Left ventricle myocardium inferior (tissue), 1 donor: Measurements from ENCODE around the gene SLC37A4. TPM values are rescaled to one million over a fixed set of nuclear protein-coding genes. Genes with fewer than 3 reads are reported as not detected.

Source experiments
- DNase-seq: peaks from one replicate; pipeline ENCODE4 v3.0.0-alpha.2; 2020
- H3K27ac ChIP-seq: fragments of 200-600 bp; replicated peaks from 2 replicates; pipeline ENCODE4 v1.8.0; 2021
- H3K27me3 ChIP-seq: fragments of 200-600 bp; 2 replicates; pipeline ENCODE4 v1.8.0; 2021; ENCODE audit warnings: low read depth
- H3K36me3 ChIP-seq: fragments of 200-600 bp; 2 replicates; pipeline ENCODE4 v1.8.0; 2021
- H3K4me1 ChIP-seq: fragments of 200-600 bp; 2 replicates; pipeline ENCODE4 v1.8.0; 2021
- H3K4me3 ChIP-seq: fragments of 200-600 bp; 2 replicates; pipeline ENCODE4 v1.8.0; 2021; ENCODE audit warnings: mild to moderate bottlenecking, moderate library complexity
- H3K9me3 ChIP-seq: fragments of 200-600 bp; replicated peaks from 2 replicates; pipeline ENCODE4 v1.8.0; 2021
- intact Hi-C: fragments of 100-400 bp; cut with micrococcal nuclease; formaldehyde crosslinking; loops from one replicate; pipeline ENCODE4 v1.11.0; 2022
- total RNA-seq: library from RNA; stranded (reverse); fragmentation: NEBNext Ultra II Directional; extraction: Animal tissue kit (Norgen Biotek cat#: 25700); gene quantifications from one replicate; pipeline ENCODE4 v1.2.1, GENCODE V29; 2021
- TF ChIP-seq, protein P1 (sequence below): fragments of 200-600 bp; IDR thresholded peaks from 2 replicates; pipeline ENCODE4 v1.8.0; 2021; ENCODE audit warnings: antibody characterized with exemption, mild to moderate bottlenecking, borderline replicate concordance
- donor health status: DM: no; HTN: yes; CAD: no; lungs with severe emphysema.

The SLC37A4 gene
- total RNA-seq, 1 donor from 2014 or later = 5.4 TPM

DNA sequence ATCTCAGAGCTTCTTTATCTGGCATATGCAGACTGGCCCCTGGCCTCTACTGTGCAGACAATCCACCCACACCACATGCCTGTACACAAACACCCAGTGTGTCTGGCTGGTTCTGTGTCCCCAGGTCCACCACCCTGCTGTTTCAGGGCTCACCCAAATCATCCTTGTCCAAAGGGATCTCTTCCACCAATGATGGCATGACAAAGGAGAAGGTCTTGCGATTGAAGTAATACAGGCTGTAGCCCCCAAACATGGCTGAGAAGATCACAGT, 1.7 kb downstream of the SLC37A4 start:
- Histone ChIP-seq H3K27me3 (no peaks in the 10 kb centered on the region), H3K9me3 (no peaks in the 10 kb centered on the region), H3K4me1 (peaks cover 41% of the 10 kb centered on the region), H3K36me3 (peaks cover 26% of the 10 kb centered on the region), H3K27ac (peak overlapping the region; percentile 81), H3K4me3 (peak overlapping the region; percentile 96)
- DNase-seq = no peak
- TF ChIP-seq, protein P1, sequence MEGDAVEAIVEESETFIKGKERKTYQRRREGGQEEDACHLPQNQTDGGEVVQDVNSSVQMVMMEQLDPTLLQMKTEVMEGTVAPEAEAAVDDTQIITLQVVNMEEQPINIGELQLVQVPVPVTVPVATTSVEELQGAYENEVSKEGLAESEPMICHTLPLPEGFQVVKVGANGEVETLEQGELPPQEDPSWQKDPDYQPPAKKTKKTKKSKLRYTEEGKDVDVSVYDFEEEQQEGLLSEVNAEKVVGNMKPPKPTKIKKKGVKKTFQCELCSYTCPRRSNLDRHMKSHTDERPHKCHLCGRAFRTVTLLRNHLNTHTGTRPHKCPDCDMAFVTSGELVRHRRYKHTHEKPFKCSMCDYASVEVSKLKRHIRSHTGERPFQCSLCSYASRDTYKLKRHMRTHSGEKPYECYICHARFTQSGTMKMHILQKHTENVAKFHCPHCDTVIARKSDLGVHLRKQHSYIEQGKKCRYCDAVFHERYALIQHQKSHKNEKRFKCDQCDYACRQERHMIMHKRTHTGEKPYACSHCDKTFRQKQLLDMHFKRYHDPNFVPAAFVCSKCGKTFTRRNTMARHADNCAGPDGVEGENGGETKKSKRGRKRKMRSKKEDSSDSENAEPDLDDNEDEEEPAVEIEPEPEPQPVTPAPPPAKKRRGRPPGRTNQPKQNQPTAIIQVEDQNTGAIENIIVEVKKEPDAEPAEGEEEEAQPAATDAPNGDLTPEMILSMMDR = no peak
- intact Hi-C loops = no loop called here

DNA sequence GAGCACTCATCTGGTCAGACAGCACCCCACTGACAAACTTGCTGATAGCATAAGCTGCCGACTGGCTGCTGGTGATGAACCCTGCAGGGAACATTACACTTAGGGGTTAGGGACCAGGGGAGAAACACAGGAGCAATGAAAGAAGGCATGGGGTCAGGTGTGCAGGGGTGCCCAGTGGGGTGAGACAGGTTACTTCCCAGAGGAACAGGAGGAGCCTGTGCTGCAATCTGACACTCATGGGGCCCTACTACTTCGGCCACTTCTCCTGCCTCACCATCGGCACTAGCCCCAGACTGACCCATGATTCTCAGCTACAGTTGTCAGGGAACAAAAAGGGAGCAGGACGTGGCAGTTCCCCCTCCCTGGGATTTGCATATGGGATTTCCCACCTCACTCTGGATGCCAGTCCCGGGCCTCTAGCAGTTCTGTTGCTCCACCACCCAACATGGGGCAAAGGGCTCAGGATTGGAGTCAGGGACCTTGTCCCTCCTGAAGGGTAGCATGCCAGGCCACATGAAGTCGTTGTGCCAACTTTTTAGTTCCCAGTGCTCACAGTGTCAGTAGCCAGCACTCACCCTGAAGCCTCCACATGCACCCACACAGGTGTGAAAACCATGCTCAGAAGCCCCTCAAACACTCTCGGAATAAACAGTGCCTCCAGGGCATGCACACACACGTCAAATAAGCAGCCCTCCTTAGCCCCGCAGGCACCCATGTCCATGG, 2.2 kb downstream of the SLC37A4 start:
- TF ChIP-seq, protein P1 = no peak
- DNase-seq = no peak
- Histone ChIP-seq H3K4me1 (peaks cover 41% of the 10 kb centered on the region), H3K9me3 (no peaks in the 10 kb centered on the region), H3K27me3 (no peaks in the 10 kb centered on the region), H3K4me3 (no peak overlapping the region), H3K36me3 (peaks cover 31% of the 10 kb centered on the region), H3K27ac (peak overlapping the region; percentile 81)
- intact Hi-C loops = no loop called here

DNA sequence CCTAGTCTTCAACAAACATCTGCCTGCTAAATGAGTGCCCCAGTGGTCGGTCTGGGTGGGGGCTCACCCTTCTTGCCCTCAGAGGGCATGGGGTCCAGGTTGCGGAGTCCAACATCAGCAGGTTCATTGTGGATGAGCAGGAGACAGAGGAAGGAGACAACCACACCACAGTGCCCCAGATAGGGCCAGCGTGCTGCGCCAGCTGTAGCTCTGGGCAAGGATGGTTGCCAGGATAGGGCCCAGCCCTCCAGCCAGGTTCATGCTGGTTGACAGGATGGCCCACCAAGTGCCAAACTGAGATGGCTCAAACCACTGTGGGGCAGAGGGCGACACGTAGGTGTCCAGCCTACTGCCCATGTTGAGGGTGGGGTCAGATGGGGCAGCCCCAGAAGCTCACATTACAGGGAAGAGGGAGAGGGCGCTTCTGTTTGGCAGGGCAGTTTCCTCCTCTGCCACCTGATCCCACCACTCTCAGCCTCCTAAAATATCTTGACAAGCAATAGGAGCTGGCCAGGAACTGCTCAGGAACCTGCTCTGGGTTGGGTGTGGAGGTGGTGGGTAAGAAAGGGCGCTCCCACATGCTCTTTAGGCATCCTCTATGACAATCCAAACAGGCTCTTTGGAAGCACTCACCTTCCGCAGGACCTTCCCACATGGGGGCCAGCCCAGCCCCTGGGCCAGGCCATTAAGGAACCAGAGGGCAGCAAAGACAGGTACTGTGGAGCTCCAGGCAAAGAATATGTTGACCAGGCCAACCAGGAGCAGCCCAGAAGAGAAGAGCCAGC, 2.9 kb downstream of the SLC37A4 start:
- TF ChIP-seq, protein P1 = no peak
- peaks cover 41% of the 10 kb centered on the region for H3K4me1 ChIP-seq
- no peaks in the 10 kb centered on the region for H3K27me3 ChIP-seq
- H3K9me3 ChIP-seq = no peaks in the 10 kb centered on the region
- intact Hi-C loops = no loop called here
- H3K36me3 ChIP-seq = peaks cover 38% of the 10 kb centered on the region
- no peak overlapping the region for H3K27ac ChIP-seq
- H3K4me3 ChIP-seq = no peak overlapping the region
- no peak for DNase-seq

DNA sequence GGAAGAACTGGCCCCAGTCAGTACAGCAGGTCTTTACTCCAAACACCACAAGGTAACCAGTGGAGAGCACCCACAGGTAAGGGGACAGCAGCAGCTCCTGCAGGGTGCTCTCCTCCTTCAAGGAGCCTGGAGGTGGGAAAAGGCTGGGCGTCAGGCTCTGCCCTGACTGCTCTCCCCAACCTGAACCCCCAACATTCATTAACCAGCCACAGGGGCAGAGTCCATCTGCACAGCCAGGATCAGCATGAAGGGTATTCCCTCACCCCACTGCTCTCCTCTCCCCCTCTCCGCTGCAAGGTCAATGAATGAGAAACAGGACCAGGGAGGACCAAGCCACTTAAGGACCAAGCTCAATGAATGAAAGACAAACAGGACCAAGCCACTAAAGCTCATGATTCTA, 3.7 kb downstream of the SLC37A4 start:
- H3K27ac ChIP-seq = no peak overlapping the region

DNA sequence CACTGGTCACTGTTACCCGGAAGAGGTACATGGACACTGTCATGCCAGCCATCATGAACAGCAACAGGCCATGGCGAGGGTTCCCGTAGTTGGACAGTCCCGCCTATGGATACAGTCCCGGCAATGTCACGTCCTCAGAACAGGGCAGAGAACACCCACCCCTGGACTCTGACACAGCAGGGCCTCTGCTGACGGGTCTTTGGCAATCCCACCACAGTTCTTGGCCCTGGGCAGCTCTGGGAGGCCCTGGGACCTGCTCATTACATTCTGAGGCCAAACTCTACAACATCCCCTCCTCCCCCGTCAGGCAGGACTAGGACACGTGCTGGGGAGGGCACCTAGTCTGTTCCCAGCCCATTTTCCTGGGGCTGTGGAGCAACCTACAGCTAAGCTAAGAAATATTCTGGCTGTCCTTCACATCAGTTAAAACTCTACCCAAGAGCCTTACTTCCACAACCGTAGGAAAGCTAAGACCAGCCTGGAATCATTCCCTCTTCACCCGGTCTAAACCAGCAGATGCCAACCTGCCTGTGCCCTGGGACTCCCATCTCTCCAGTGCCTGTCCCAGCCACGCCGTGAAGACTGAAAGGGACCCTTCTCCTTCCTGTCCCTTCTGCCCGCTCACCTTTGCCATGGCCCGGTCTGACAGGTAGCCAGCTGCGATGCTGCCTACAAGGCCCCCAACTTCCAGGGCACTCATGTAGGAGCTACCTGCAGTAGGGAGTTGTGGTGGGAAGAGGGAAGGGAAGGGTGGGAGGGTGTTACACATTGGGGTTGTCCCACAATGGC, 4.5 kb downstream of the SLC37A4 start:
- no peak overlapping the region for H3K27ac ChIP-seq
- TF ChIP-seq, protein P1 = no peak
- no peaks in the 10 kb centered on the region for H3K27me3 ChIP-seq
- no peak overlapping the region for H3K4me3 ChIP-seq
- H3K4me1 ChIP-seq = peaks cover 45% of the 10 kb centered on the region
- intact Hi-C loops = no loop called here
- no peaks in the 10 kb centered on the region for H3K9me3 ChIP-seq
- H3K36me3 ChIP-seq = peaks cover 54% of the 10 kb centered on the region
- DNase-seq = no peak

More for the DNA sequence above, 3.7 kb downstream of the SLC37A4 start:
- Histone ChIP-seq H3K4me1 (peaks cover 41% of the 10 kb centered on the region), H3K27me3 (no peaks in the 10 kb centered on the region), H3K36me3 (peaks cover 46% of the 10 kb centered on the region), H3K9me3 (no peaks in the 10 kb centered on the region), H3K4me3 (no peak overlapping the region)
- TF ChIP-seq, protein P1 = no peak
- intact Hi-C loops = no loop called here
- DNase-seq = no peak
